Erythroblast (primary cell): ENCODE results near the gene C11orf97.

Experiments used
- GATA1 ChIP-seq: IDR thresholded peaks from 2 replicates; pipeline ENCODE4 v1.6.1; 2011; ENCODE audit warnings: low read depth, mild to moderate bottlenecking, control low read depth, low read length, moderate library complexity
- POLR2A ChIP-seq: IDR thresholded peaks from 2 replicates; pipeline ENCODE4 v1.6.1; 2011; ENCODE audit warnings: mild to moderate bottlenecking, low read length

DNA sequence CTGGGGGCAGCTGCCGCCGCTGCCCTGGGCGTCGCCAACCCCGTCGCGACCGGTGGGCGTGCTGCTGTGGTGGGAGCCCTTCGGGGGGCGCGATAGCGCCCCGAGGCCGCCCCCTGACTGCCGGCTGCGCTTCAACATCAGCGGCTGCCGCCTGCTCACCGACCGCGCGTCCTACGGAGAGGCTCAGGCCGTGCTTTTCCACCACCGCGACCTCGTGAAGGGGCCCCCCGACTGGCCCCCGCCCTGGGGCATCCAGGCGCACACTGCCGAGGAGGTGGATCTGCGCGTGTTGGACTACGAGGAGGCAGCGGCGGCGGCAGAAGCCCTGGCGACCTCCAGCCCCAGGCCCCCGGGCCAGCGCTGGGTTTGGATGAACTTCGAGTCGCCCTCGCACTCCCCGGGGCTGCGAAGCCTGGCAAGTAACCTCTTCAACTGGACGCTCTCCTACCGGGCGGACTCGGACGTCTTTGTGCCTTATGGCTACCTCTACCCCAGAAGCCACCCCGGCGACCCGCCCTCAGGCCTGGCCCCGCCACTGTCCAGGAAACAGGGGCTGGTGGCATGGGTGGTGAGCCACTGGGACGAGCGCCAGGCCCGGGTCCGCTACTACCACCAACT, 32.5 kb downstream of the C11orf97 start:
- TF ChIP-seq POLR2A = no peak
- TF ChIP-seq GATA1 = no peak
